22Rv1 (cell line): Measurements from ENCODE around the gene AMBRA1.

Source experiments
- ZFX ChIP-seq: fragments of 450-650 bp; IDR thresholded peaks from 2 replicates; pipeline ENCODE4 v1.6.1; 2017; ENCODE audit warnings: antibody characterized with exemption, borderline replicate concordance
- TF ChIP-seq, protein P1 (sequence below): fragments of 450-650 bp; IDR thresholded peaks from 2 replicates; pipeline ENCODE4 v1.5.1; 2017; ENCODE audit warnings: mild to moderate bottlenecking

DNA sequence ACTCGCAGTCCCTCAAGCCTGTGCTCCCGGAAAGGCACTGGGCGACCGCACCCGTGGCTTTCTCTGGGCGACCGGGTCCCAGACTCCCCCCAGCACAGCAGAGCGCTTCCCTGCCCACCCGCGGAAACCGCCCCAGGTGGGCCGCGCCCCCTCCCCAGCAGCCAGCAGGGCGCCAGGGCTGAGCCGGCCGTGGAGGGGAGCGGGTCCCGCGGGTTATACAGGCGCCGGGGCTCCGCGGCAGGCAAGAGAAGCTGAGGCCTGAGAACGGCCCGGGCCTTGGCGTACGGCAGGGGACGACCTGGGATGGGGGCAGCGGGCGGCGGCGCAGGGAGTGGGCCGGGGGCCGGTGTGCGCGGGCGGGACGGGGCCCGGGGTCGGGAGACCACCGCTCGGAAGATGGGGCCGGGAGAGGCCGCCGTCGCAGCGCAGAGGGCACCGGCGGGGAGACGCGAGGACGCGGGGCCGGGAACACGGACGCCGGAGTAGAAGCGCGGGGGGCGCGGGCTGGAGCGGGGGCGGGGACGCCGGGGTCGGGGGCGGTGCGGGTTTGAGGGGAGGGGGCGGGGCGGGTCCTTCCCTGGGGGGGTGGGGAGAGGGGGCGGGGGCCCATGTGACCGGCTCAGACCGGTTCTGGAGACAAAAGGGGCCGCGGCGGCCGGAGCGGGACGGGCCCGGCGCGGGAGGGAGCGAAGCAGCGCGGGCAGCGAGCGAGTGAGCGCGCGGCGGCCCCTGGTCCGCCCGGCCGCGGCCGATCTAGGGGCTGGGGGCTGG lies 212.6 kb downstream of the AMBRA1 start, which contains the start of gene MDK:
- TF ChIP-seq, protein P1, sequence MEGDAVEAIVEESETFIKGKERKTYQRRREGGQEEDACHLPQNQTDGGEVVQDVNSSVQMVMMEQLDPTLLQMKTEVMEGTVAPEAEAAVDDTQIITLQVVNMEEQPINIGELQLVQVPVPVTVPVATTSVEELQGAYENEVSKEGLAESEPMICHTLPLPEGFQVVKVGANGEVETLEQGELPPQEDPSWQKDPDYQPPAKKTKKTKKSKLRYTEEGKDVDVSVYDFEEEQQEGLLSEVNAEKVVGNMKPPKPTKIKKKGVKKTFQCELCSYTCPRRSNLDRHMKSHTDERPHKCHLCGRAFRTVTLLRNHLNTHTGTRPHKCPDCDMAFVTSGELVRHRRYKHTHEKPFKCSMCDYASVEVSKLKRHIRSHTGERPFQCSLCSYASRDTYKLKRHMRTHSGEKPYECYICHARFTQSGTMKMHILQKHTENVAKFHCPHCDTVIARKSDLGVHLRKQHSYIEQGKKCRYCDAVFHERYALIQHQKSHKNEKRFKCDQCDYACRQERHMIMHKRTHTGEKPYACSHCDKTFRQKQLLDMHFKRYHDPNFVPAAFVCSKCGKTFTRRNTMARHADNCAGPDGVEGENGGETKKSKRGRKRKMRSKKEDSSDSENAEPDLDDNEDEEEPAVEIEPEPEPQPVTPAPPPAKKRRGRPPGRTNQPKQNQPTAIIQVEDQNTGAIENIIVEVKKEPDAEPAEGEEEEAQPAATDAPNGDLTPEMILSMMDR, result no peak
- no peak for TF ChIP-seq ZFX
